ENCODE results near the gene NAIF1. TPM values are rescaled to one million over a fixed set of nuclear protein-coding genes. Genes with fewer than 3 reads are reported as not detected.

NAIF1 gene
- total and polyA plus RNA-seq, 12 donors: 3.2 to 7.2 (median 5.5) TPM

DNA sequence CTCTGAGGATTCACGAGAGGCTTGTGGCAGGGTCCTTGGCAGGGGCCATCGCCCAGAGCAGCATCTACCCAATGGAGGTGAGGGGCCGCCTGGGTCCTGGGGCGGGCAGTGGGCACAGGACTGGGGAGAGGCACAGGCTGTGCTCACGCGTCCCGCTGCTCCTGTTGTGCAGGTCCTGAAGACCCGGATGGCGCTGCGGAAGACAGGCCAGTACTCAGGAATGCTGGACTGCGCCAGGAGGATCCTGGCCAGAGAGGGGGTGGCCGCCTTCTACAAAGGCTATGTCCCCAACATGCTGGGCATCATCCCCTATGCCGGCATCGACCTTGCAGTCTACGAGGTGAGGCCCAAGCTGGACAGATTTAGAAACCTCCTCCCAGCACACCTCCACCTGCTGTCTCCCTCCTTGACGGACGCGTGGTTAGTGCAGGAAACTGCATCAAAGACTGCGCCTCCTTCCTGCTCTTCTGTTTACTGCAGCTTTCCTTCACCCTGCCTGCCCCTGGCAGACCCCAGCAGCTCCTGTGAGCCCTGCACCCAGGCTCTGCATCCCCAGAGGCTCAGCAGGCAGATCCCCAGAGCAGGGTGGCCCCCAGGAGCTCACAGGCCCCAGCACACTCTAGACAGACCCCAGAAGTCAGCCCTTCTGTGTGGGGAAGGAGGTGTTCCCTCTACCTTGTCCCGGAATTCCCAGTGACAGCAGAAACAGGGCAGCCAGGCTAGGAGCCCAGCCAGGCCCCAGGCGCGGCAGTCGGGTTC is 39.2 kb upstream of the NAIF1 start:
- DNase-seq: no peak
- intact Hi-C loops (cut with DNase I): no loop called here
- WGBS, 2 donors: 94 to 95% methylated on average over 23 of the region's 23 CpGs
- no peak overlapping the region for H3K4me3 ChIP-seq
- H3K36me3 ChIP-seq: peaks cover 7 to 84% (median 51%) of the 10 kb centered on the region in 9 donors
- H3K27ac ChIP-seq: peak overlapping the region in 1 of 10 donors; percentile 36
- no peaks in the 10 kb centered on the region for H3K9me3 ChIP-seq
- peak in 1 of 8 donors; percentile 4 for ATAC-seq
- TF ChIP-seq, protein P1, sequence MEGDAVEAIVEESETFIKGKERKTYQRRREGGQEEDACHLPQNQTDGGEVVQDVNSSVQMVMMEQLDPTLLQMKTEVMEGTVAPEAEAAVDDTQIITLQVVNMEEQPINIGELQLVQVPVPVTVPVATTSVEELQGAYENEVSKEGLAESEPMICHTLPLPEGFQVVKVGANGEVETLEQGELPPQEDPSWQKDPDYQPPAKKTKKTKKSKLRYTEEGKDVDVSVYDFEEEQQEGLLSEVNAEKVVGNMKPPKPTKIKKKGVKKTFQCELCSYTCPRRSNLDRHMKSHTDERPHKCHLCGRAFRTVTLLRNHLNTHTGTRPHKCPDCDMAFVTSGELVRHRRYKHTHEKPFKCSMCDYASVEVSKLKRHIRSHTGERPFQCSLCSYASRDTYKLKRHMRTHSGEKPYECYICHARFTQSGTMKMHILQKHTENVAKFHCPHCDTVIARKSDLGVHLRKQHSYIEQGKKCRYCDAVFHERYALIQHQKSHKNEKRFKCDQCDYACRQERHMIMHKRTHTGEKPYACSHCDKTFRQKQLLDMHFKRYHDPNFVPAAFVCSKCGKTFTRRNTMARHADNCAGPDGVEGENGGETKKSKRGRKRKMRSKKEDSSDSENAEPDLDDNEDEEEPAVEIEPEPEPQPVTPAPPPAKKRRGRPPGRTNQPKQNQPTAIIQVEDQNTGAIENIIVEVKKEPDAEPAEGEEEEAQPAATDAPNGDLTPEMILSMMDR (IDR thresholded peaks at IDR 0.05): no peak
- no peaks in the 10 kb centered on the region for H3K27me3 ChIP-seq
- peaks cover 7 to 46% (median 18%) of the 10 kb centered on the region in 9 donors for H3K4me1 ChIP-seq

DNA sequence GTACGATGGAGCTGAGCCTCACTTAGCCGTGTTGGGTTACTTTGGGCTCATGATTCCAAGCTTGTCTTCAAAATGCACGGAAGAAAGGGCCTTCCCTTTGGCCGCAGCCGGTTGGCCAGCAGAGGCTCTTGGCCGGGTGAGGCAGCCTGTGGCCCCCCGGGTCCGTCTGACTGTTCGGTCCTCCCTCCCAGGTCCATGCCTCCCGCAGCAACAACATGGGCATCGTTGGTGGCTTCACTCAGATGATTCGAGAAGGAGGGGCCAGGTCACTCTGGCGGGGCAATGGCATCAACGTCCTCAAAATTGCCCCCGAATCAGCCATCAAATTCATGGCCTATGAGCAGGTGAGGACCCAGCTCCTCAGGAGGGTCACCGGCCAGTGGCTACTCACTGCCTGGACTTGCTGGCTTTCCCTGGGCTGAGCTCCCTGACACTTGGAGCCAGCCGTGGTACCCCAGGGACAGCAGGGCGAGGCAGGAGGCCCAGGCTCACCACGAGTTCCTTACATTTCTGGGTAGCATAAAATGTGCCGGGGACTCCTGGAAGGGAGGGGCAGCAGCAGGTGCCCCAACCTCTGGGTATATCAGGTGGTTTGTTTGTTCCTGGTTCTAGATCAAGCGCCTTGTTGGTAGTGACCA is 38.5 kb upstream of the NAIF1 start:
- Histone ChIP-seq H3K4me3 (no peak overlapping the region), H3K27ac (no peak overlapping the region), H3K9me3 (no peaks in the 10 kb centered on the region), H3K36me3 (peaks cover 7 to 91% (median 56%) of the 10 kb centered on the region in 9 donors), H3K27me3 (no peaks in the 10 kb centered on the region), H3K4me1 (peaks cover 14 to 53% (median 25%) of the 10 kb centered on the region in 9 donors)
- intact Hi-C loops (cut with DNase I): no loop called here
- TF ChIP-seq, protein P1 (IDR thresholded peaks at IDR 0.05): no peak
- WGBS, 2 donors: 89 to 94% methylated on average over 21 of the region's 21 CpGs
- ATAC-seq (no peak), DNase-seq (no peak)

DNA sequence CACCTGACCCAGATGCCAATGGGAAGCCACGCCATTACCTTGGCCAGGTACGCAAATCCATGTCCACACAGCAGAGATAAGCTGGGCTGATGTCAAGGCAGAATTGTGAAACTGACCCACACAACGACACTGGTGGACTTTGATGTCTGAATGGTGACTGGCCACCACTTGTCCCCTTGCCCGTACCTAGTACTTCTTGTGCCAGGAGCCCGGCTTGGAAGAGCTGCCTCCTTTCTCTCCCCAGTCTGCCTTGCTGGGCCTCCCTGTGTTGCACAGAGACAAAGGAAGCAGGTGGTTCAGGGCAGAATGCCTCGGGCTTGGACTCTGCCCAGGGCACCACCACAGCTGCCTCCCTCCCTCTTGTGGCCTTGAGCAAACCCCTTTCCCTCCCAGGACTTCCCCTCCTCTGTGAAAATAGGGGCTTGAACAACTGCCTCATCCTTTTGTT is 37.1 kb upstream of the NAIF1 start:
- Histone ChIP-seq H3K9me3 (no peaks in the 10 kb centered on the region), H3K36me3 (peaks cover 7 to 91% (median 56%) of the 10 kb centered on the region in 9 donors), H3K4me3 (no peak overlapping the region)

DNA sequence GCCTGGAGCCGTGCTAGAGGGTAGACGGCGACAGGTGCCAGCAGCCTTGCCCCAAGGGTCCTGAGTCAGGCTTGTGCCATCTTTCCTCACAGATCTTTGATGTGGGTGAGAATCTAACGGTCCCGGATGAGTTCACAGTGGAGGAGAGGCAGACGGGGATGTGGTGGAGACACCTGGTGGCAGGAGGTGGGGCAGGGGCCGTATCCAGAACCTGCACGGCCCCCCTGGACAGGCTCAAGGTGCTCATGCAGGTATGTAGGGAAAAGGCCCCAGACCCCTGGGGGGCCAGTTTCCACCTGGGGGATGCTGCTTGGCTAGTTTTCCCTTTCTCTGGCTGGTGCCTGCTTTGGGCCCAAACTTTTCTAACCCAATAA is 36.5 kb upstream of the NAIF1 start:
- DNase-seq: no peak

More for the DNA sequence above, 37.1 kb upstream of the NAIF1 start:
- intact Hi-C loops (cut with DNase I): no loop called here
- no peak overlapping the region for H3K27ac ChIP-seq
- TF ChIP-seq, protein P1 (IDR thresholded peaks at IDR 0.05): no peak
- 73 to 92% methylated on average over 6 of the region's 6 CpGs for WGBS, 2 donors
- peaks cover 27 to 60% (median 36%) of the 10 kb centered on the region in 9 donors for H3K4me1 ChIP-seq
- no peaks in the 10 kb centered on the region for H3K27me3 ChIP-seq
- no peak for DNase-seq
- ATAC-seq: no peak

More for the DNA sequence above, 36.5 kb upstream of the NAIF1 start:
- peaks cover 30 to 59% (median 42%) of the 10 kb centered on the region in 9 donors for H3K4me1 ChIP-seq
- no peak for ATAC-seq
- TF ChIP-seq, protein P1 (IDR thresholded peaks at IDR 0.05): peak in 4 of 9 donors; percentile 9 to 22 (median 17)
- H3K36me3 ChIP-seq: peaks cover 7 to 84% (median 56%) of the 10 kb centered on the region in 9 donors
- WGBS, 2 donors: 84 to 91% methylated on average over 8 of the region's 8 CpGs
- no peaks in the 10 kb centered on the region for H3K27me3 ChIP-seq
- H3K9me3 ChIP-seq: no peaks in the 10 kb centered on the region
- no peak overlapping the region for H3K4me3 ChIP-seq
- intact Hi-C loops (cut with DNase I): no loop called here
- H3K27ac ChIP-seq: peak overlapping the region in 1 of 10 donors; percentile 6

All from heart right ventricle (tissue), 16 donors.